HL-60 (cell line): ENCODE measurements around the gene PPP1R12B.

Experiments used
- DNase-seq, 2 experiments: peaks; one replicate each; pipeline ENCODE4 v3.0.0-alpha.2; 2010 to 2020; ENCODE audit warnings: low read depth in 1 of 2, low spot score in 1 of 2
- H3K27ac ChIP-seq: fragments of 250-450 bp; sonication (Bioruptor Pico); replicated peaks from 2 replicates; pipeline ENCODE4 v1.5.1; 2020; ENCODE audit warnings: mild to moderate bottlenecking, moderate library complexity
- H3K27me3 ChIP-seq: fragments of 250-450 bp; sonication (Bioruptor Pico); 2 replicates; pipeline ENCODE4 v1.5.1; 2021; ENCODE audit warnings: mild to moderate bottlenecking, moderate library complexity; ENCODE audit not compliant: insufficient read depth, poor library complexity, severe bottlenecking
- H3K4me3 ChIP-seq: replicated peaks from 2 replicates; pipeline ENCODE4 v1.5.1; 2011; ENCODE audit warnings: mild to moderate bottlenecking, control low read depth, low read length; ENCODE audit not compliant: insufficient read depth
- CTCF ChIP-seq: IDR thresholded peaks from one replicate; pipeline ENCODE4 v1.5.1; 2011; ENCODE audit warnings: low read length, control low read depth, inconsistent platforms; ENCODE audit not compliant: insufficient read depth
- GABPA ChIP-seq: IDR thresholded peaks from 2 replicates; pipeline ENCODE4 v1.6.1; 2012; ENCODE audit warnings: low read depth
- POLR2AphosphoS5 ChIP-seq: IDR thresholded peaks from 2 replicates; pipeline ENCODE4 v1.6.1; 2012; ENCODE audit warnings: low read depth
- REST ChIP-seq: IDR thresholded peaks from 2 replicates; pipeline ENCODE4 v1.6.1; 2012; ENCODE audit warnings: low read depth; ENCODE audit not compliant: insufficient replicate concordance
- SPI1 ChIP-seq: IDR thresholded peaks from 2 replicates; pipeline ENCODE4 v1.6.1; 2012; ENCODE audit warnings: low read depth, mild to moderate bottlenecking, borderline replicate concordance

The PPP1R12B gene

GRCh38 chr1:202569393-202570322 lies 221.2 kb downstream of the PPP1R12B start:
- Histone ChIP-seq H3K27ac (no peak overlapping the region), H3K27me3 (no peaks in the 10 kb centered on the region), H3K4me3 (no peak overlapping the region)
- no peak for DNase-seq
- TF ChIP-seq SPI1: no peak
- TF ChIP-seq CTCF: no peak
- no peak for TF ChIP-seq POLR2AphosphoS5
- TF ChIP-seq REST: no peak
- TF ChIP-seq GABPA: no peak

GRCh38 chr1:202571719-202572339 lies 223.3 kb downstream of the PPP1R12B start:
- Histone ChIP-seq H3K27me3 (no peaks in the 10 kb centered on the region), H3K4me3 (no peak overlapping the region), H3K27ac (no peak overlapping the region)
- no peak for TF ChIP-seq REST
- TF ChIP-seq CTCF: peak; percentile 75
- DNase-seq: peak in 1 of 2 experiments; percentile 35

- no peak for TF ChIP-seq POLR2AphosphoS5
- TF ChIP-seq GABPA: no peak
- TF ChIP-seq CTCF: no peak
- TF ChIP-seq REST: no peak
- no peak for TF ChIP-seq SPI1
- H3K27me3 ChIP-seq: no peaks in the 10 kb centered on the region
- DNase-seq: no peak
- no peak overlapping the region for H3K27ac ChIP-seq
- H3K4me3 ChIP-seq: no peak overlapping the region
These were observed 224.4 kb downstream of the PPP1R12B start for GRCh38 chr1:202572867-202573266.
